DMS 273 treated with DMSO at 0.1 percent for 48 hours (cell line): ENCODE data around the gene WNT7A.

Source experiments
- DNase-seq: peaks from one replicate; lab custom pipeline; 2025; lab: John Stamatoyannopoulos, UW

WNT7A gene

GRCh38 chr3:13884851-13885703 lies 5.2 kb upstream of the WNT7A start:
- no peak for DNase-seq

GRCh38 chr3:13883681-13884080 lies 3.8 kb upstream of the WNT7A start:
- DNase-seq, result no peak

GRCh38 chr3:13882876-13883275 lies 3.0 kb upstream of the WNT7A start:
- DNase-seq, result no peak

GRCh38 chr3:13881536-13882410 lies 1.9 kb upstream of the WNT7A start:
- no peak for DNase-seq

- no peak for DNase-seq
Observed at GRCh38 chr3:13880811-13881156, 913 bp upstream of the WNT7A start.

GRCh38 chr3:13879102-13879945 lies 547 bp downstream of the WNT7A start:
- DNase-seq, result no peak

GRCh38 chr3:13878281-13879101 lies 1.4 kb downstream of the WNT7A start:
- DNase-seq, result no peak

GRCh38 chr3:13877911-13878280 lies 2.0 kb downstream of the WNT7A start:
- no peak for DNase-seq

- no peak for DNase-seq
Observed at GRCh38 chr3:13876451-13877100, 3.3 kb downstream of the WNT7A start.

GRCh38 chr3:13874891-13875290 lies 5.0 kb downstream of the WNT7A start:
- no peak for DNase-seq

GRCh38 chr3:13873818-13874217 lies 6.1 kb downstream of the WNT7A start:
- no peak for DNase-seq

GRCh38 chr3:13872451-13872850 lies 7.4 kb downstream of the WNT7A start:
- DNase-seq, result no peak

- DNase-seq, result no peak
Observed at GRCh38 chr3:13871791-13872190, 8.1 kb downstream of the WNT7A start.

GRCh38 chr3:13870902-13871301 lies 9.0 kb downstream of the WNT7A start:
- no peak for DNase-seq

GRCh38 chr3:13869761-13870343 lies 10.0 kb downstream of the WNT7A start:
- no peak for DNase-seq

- DNase-seq, result no peak
Observed at GRCh38 chr3:13868844-13869724, 10.8 kb downstream of the WNT7A start.

- DNase-seq, result no peak
Observed at GRCh38 chr3:13867732-13868131, 12.1 kb downstream of the WNT7A start.

- no peak for DNase-seq
Observed at GRCh38 chr3:13866041-13866965, 13.6 kb downstream of the WNT7A start.
